ENCODE results near the gene ZC3H12D.
"Not testable (repeated sequence)": the region's sequence is repeated elsewhere in the genome, so short reads cannot be mapped to it uniquely, and the experiment has no call there.

Gene ZC3H12D

DNA sequence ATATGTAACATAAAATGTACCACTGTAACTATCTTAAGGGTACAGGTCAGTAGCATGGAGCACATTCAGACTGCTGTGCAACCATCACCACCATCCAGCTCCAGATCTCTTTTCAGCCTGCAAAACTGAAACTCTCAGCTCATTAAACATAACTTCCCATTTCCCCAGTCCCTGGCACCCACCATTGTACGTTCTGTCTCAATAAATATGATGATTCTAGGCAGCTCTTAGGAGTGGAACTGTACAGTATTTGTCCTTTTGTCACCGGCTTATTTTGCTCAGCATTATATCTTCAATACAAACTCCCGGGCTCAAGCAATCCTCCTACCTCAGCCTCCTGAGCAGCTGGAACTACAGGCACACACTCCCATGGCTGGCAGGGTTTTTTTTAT is 1.5 kb downstream of the ZC3H12D start:
- no peak for DNase-seq

- no peak for DNase-seq
These were observed 2.1 kb downstream of the ZC3H12D start for GRCh38 chr6:149482545-149483333.

GRCh38 chr6:149480502-149481280 is 4.1 kb downstream of the ZC3H12D start:
- peak; percentile 65 for DNase-seq

GRCh38 chr6:149478631-149479314 is 6.0 kb downstream of the ZC3H12D start:
- no peak for DNase-seq

DNA sequence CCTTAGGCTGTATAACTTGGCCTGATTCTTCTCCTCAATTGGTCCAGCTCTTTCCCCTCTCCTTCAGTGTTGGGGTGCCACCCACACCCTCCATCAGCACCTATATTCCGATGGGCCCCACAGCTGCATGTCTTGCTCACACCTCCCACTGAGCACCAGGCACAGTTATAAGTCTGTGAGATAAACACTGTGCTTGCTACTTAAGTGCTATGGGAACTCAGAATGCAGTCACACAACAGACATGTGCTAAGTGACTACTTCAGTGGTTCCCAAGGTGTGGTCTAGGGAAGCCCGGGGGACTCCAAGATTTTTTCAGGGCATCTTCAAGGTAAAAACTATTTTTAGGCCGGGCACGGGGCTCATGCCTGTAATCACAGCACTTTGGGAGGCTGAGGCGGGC is 7.3 kb downstream of the ZC3H12D start:
- DNase-seq: no peak

GRCh38 chr6:149476789-149477455 is 7.9 kb downstream of the ZC3H12D start:
- no peak for DNase-seq

GRCh38 chr6:149474108-149474935 is 10.5 kb downstream of the ZC3H12D start:
- no peak for DNase-seq

DNA sequence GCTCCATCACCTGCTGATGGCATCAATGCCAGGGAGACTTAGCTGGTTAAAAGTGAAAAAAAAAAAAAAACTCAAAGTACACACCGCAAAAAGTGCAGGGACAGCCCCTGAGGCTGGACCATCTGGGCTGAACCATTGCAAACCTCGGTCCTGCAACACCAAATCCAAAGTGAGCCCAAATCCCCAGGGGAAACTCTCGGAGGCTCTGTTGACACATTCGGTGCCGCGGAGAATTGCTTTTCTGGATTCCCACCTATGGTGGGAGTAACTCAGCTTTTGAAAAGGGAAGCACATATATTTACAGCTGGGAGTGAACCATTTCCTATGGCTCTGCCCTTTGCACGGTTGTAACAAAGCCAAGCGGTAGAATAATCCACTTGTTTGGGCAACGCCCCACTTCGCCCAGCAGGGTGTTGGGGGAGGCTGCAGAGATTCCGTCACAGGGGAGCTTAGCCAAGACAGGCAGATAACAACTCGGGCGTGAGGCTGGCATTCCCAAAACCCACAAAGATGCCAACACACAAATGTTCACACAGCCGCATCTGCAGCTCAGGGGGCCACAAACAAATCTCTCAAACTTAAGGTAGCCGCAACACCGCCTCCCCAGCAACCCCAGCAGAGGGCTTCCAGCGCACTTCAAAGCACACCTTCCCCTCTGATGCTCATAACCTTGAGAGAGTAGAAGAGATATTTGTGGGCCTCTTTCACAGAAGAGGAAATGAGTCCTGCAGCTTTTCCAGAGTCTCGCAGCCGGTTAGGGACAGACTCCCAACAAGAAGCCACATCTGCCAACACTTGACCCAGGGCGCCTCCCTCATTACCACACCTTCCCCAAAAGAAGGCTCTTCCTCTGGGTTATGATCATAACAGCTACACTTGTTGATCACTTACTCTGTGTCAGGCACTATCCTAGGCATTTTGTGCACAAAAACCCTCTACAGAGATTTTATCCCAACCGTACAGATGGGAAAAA is 11.4 kb downstream of the ZC3H12D start:
- DNase-seq: no peak

DNA sequence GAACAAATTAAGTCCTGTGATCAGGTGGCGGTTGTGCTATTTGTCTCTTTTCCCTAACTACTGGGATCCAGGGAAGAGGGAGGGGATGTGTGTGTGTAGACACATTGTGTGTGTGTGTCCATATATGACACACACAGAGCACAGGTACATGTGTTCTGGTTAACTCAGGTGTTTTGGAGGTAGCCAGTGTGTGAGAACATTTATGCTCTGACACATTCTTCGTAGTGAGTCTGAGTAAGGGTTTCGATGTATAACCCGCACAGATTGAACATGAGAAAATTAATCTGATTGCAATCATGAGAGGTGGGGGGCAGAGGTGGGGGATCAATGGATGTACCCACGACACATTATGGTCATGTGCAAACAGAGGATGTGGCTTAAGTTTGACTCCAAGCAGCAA is 12.6 kb downstream of the ZC3H12D start:
- DNase-seq: no peak

- DNase-seq: no peak
These were observed 13.0 kb downstream of the ZC3H12D start for GRCh38 chr6:149471801-149472200.

DNA sequence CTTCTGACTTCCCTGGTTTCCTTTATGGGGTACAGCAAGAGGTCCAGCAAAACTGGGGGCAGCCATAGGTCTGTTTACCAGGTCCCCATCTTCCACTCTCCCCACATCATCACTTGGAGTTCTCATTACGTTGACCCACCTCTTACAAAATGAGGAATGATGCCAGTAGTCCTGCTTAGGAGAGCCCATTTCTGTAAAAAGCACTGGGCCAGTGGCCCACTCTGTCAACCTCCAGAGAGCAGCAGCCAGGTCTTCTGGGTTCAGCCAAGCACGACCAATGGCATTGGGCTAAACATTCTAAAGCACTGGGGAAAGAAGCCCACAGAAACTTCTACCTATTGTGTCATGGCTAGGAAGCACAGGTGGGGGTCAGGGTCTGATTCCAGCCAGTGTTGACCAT is 13.9 kb downstream of the ZC3H12D start:
- no peak for DNase-seq

GRCh38 chr6:149468179-149468578 is 16.6 kb downstream of the ZC3H12D start:
- DNase-seq: no peak

DNA sequence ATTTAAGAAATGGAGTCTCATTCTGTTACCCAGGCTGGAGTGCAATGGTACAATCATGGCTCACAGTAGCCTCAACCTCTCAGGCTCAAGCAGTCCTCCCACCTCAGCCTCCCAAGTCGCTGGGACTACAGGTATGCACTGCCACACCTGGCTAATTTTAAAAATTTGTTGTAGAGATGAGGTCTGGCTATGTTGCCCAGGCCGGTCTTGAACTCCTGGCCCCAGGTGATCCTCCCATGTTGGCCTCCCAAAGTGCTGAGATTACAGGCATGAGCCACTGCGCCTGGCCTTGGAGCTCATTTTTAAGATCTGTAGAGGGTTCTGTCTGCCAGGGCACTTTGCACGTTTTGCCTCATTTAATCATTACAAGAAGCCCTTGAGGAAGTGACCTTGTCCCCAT is 17.5 kb downstream of the ZC3H12D start:
- DNase-seq: no peak

DNA sequence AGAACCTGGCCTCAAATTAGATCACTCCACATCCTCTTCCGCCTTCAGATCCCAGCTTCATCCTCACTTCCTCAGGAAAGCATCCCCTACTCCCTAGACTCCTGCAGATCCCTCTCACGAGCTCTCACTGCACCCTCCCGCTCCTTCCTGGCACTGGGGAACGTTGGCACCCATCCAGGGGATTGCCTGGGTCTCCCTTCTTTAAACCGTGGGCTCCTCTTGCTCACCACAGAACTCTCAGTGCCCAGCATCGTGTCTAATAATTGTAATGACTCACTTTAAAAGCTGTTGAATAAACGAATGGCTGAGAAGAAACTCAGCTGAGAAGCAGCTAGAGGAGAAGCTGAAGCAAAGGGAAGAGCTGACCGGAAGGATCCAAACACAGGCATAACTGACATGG is 20.4 kb downstream of the ZC3H12D start:
- no peak for DNase-seq

- no peak for DNase-seq
These were observed 21.0 kb downstream of the ZC3H12D start for GRCh38 chr6:149463781-149464180.

- DNase-seq: not testable (repeated sequence)
These were observed 22.1 kb downstream of the ZC3H12D start for GRCh38 chr6:149462712-149463111.

GRCh38 chr6:149461670-149462069 is 23.1 kb downstream of the ZC3H12D start:
- DNase-seq: no peak

- DNase-seq: not testable (repeated sequence)
These were observed 24.6 kb downstream of the ZC3H12D start for GRCh38 chr6:149460249-149460648.

- no peak for DNase-seq
These were observed 25.1 kb downstream of the ZC3H12D start for GRCh38 chr6:149459761-149460160.

- DNase-seq: no peak
These were observed 26.0 kb downstream of the ZC3H12D start for GRCh38 chr6:149458806-149459205.

GRCh38 chr6:149458196-149458595 is 26.6 kb downstream of the ZC3H12D start:
- no peak for DNase-seq

All from activated CD4-positive, alpha-beta T cell treated with anti-CD3 and anti-CD28 coated beads, Interleukin-2, amount 50 U/mL, for 1 hour (primary cell).